H9 (cell line): Measurements from ENCODE around the gene EFCAB12. TPM values are rescaled to one million over a fixed set of nuclear protein-coding genes. Genes with fewer than 3 reads are reported as not detected.
A peak's percentile ranks its signal among the peaks of the same experiment; 100 is the strongest.

Experiments
- DNase-seq: peaks from one replicate; pipeline ENCODE4 v3.0.0-alpha.2; 2017
- H2AFZ ChIP-seq: one replicate; pipeline ENCODE4 v1.6.1; 2013; ENCODE audit warnings: mild to moderate bottlenecking, low read length, control low read depth, moderate library complexity
- H2AK5ac ChIP-seq: 2 replicates; pipeline ENCODE4 v1.6.1; 2013; ENCODE audit warnings: low read length, control low read depth, mixed read lengths; ENCODE audit not compliant: insufficient read length
- H2BK120ac ChIP-seq: one replicate; pipeline ENCODE4 v1.6.1; 2013; ENCODE audit warnings: low read depth, mild to moderate bottlenecking, low read length, control low read depth, inconsistent platforms; ENCODE audit not compliant: poor library complexity, severe bottlenecking
- H2BK12ac ChIP-seq: 2 replicates; pipeline ENCODE4 v1.6.1; 2013; ENCODE audit warnings: low read length, control low read depth, mixed read lengths, low read depth; ENCODE audit not compliant: insufficient read length
- H2BK15ac ChIP-seq: 2 replicates; pipeline ENCODE4 v1.6.1; 2013; ENCODE audit warnings: low read depth, low read length, control low read depth
- H2BK20ac ChIP-seq: one replicate; pipeline ENCODE4 v1.6.1; 2013; ENCODE audit warnings: low read depth, mild to moderate bottlenecking, low read length, control low read depth, inconsistent platforms; ENCODE audit not compliant: poor library complexity, severe bottlenecking
- H2BK5ac ChIP-seq: 2 replicates; pipeline ENCODE4 v1.6.1; 2013; ENCODE audit warnings: low read length, control low read depth, mixed read lengths; ENCODE audit not compliant: insufficient read length
- H3K14ac ChIP-seq: 2 replicates; pipeline ENCODE4 v1.6.1; 2013; ENCODE audit warnings: low read length, control low read depth; ENCODE audit not compliant: insufficient read depth
- H3K18ac ChIP-seq: 2 replicates; pipeline ENCODE4 v1.6.1; 2013; ENCODE audit warnings: low read depth, mild to moderate bottlenecking, mixed read lengths, low read length, control low read depth; ENCODE audit not compliant: insufficient read length
- H3K23ac ChIP-seq: 2 replicates; pipeline ENCODE4 v1.6.1; 2013; ENCODE audit warnings: low read length, control low read depth, mixed read lengths, low read depth; ENCODE audit not compliant: insufficient read length
- H3K23me2 ChIP-seq: 2 replicates; pipeline ENCODE4 v1.6.1; 2013; ENCODE audit warnings: low read depth, mild to moderate bottlenecking, mixed read lengths, low read length, control low read depth; ENCODE audit not compliant: insufficient read length, poor library complexity, severe bottlenecking
- H3K27ac ChIP-seq: 2 replicates; pipeline ENCODE4 v1.5.1; 2013; ENCODE audit warnings: low read length, control low read depth, mixed read lengths, low read depth; ENCODE audit not compliant: insufficient read length
- H3K27me3 ChIP-seq: 2 replicates; pipeline ENCODE4 v1.6.1; 2013; ENCODE audit warnings: low read length, control low read depth, inconsistent platforms; ENCODE audit not compliant: insufficient read depth
- H3K4ac ChIP-seq: 2 replicates; pipeline ENCODE4 v1.6.1; 2013; ENCODE audit warnings: low read depth, mild to moderate bottlenecking, control low read depth, inconsistent platforms, low read length, moderate library complexity
- H3K4me1 ChIP-seq: 2 replicates; pipeline ENCODE4 v1.6.1; 2013; ENCODE audit warnings: low read length, control low read depth, inconsistent platforms; ENCODE audit not compliant: insufficient read depth
- H3K4me2 ChIP-seq: 2 replicates; pipeline ENCODE4 v1.6.1; 2013; ENCODE audit warnings: low read length, control low read depth, mixed read lengths; ENCODE audit not compliant: insufficient read length, insufficient read depth
- H3K56ac ChIP-seq: 2 replicates; pipeline ENCODE4 v1.6.1; 2013; ENCODE audit warnings: low read depth, mild to moderate bottlenecking, mixed read lengths, low read length, control low read depth; ENCODE audit not compliant: insufficient read length
- H3K79me1 ChIP-seq: 2 replicates; pipeline ENCODE4 v1.6.1; 2013; ENCODE audit warnings: low read depth, mild to moderate bottlenecking, moderate library complexity, low read length, control low read depth, inconsistent platforms; ENCODE audit not compliant: insufficient read depth, poor library complexity, severe bottlenecking
- H3K79me2 ChIP-seq: 2 replicates; pipeline ENCODE4 v1.6.1; 2013; ENCODE audit warnings: low read length, control low read depth, inconsistent platforms; ENCODE audit not compliant: insufficient read depth
- H3K9ac ChIP-seq: 2 replicates; pipeline ENCODE4 v1.6.1; 2013; ENCODE audit warnings: low read length, control low read depth, mixed read lengths; ENCODE audit not compliant: insufficient read length; ENCODE audit errors: extremely low read depth
- H3K9me3 ChIP-seq: one replicate; pipeline ENCODE4 v1.6.1; 2013; ENCODE audit warnings: low read depth, low read length, inconsistent platforms; ENCODE audit not compliant: control insufficient read depth
- H3T11ph ChIP-seq: one replicate; pipeline ENCODE4 v1.6.1; 2013; ENCODE audit warnings: mild to moderate bottlenecking, low read length, control low read depth, inconsistent platforms
- H4K20me1 ChIP-seq: one replicate; pipeline ENCODE4 v1.6.1; 2013; ENCODE audit not compliant: control insufficient read depth, insufficient read length, insufficient read depth
- H4K5ac ChIP-seq: 2 replicates; pipeline ENCODE4 v1.6.1; 2013; ENCODE audit warnings: low read depth, mild to moderate bottlenecking, mixed read lengths, low read length, control low read depth; ENCODE audit not compliant: insufficient read length
- H4K8ac ChIP-seq: replicated peaks from 2 replicates; pipeline ENCODE4 v1.6.1; 2013; ENCODE audit warnings: low read length, control low read depth, mixed read lengths, low read depth; ENCODE audit not compliant: insufficient read length
- H4K91ac ChIP-seq: 2 replicates; pipeline ENCODE4 v1.6.1; 2013; ENCODE audit warnings: low read depth, mild to moderate bottlenecking, moderate library complexity, mixed read lengths, low read length, control low read depth; ENCODE audit not compliant: insufficient read length
- H3K27ac Mint-ChIP-seq, 3 experiments: 2 replicates in 2 of 3; 3 replicates in 1 of 3; pipeline ENCODE4 v1.8.0; 2020 to 2021; ENCODE audit warnings: mixed read lengths in 3 of 3, mild to moderate bottlenecking in 1 of 3, moderate library complexity in 1 of 3
- H3K27me3 Mint-ChIP-seq: 2 replicates; pipeline ENCODE4 v1.8.0; 2021; ENCODE audit warnings: low read depth, mild to moderate bottlenecking, moderate library complexity, mixed read lengths
- H3K36me3 Mint-ChIP-seq, 3 experiments: 2 replicates in 2 of 3; 3 replicates in 1 of 3; pipeline ENCODE4 v1.8.0; 2020 to 2021; ENCODE audit warnings: low read depth in 3 of 3, mixed read lengths in 3 of 3; ENCODE audit not compliant: insufficient read depth in 1 of 3
- H3K4me1 Mint-ChIP-seq, 2 experiments: 2 replicates each; pipeline ENCODE4 v1.8.0; 2020; ENCODE audit warnings: mixed read lengths in 2 of 2
- H3K4me3 Mint-ChIP-seq, 2 experiments: 2 replicates in 1 of 2; 3 replicates in 1 of 2; pipeline ENCODE4 v1.8.0; 2020 to 2021; ENCODE audit warnings: mild to moderate bottlenecking in 2 of 2, mixed read lengths in 2 of 2, moderate library complexity in 1 of 2
- H3K9me3 Mint-ChIP-seq, 2 experiments: 2 replicates in 1 of 2; 3 replicates in 1 of 2; pipeline ENCODE4 v1.8.0; 2020; ENCODE audit warnings: mild to moderate bottlenecking in 2 of 2, mixed read lengths in 2 of 2, moderate library complexity in 1 of 2
- CTCF ChIP-seq: fragments of 200-600 bp; sonication (generic); conservative IDR thresholded peaks from 3 replicates; pipeline ENCODE4 v1.8.0; 2021; ENCODE audit warnings: antibody characterized with exemption, mild to moderate bottlenecking
- WGBS: extraction: QIAGEN DNeasy Blood & Tissue Kit; methylation state at CpG from one replicate; pipeline ENCODE4 v1.1.7; 2013; ENCODE audit warnings: missing lambda C conversion rate, low lambda C conversion rate, mixed read lengths; ENCODE audit not compliant: insufficient read length; ENCODE audit errors: extremely low coverage; 5-methylcytosine and 5-hydroxymethylcytosine counted together
- total RNA-seq: library from RNA; stranded (reverse); gene quantifications from 2 replicates; pipeline ENCODE4 v1.2.1, GENCODE V29; 2021

The EFCAB12 gene
- total RNA-seq, 1 experiment from 2014 or later = 0.28 TPM

GRCh38 chr3:129360171-129360611 lies 68.2 kb downstream of the EFCAB12 start:
- H3K4me1 Mint-ChIP-seq = peaks cover 13 to 26% of the 10 kb centered on the region in 2 experiments
- H3K9me3 Mint-ChIP-seq = peaks cover 14 to 20% of the 10 kb centered on the region in 2 experiments
- Histone ChIP-seq H2BK12ac (no peak overlapping the region), H3K23ac (no peak overlapping the region), H3K27ac (no peak overlapping the region), H2BK15ac (no peak overlapping the region), H2BK120ac (no peak overlapping the region), H4K5ac (no peak overlapping the region), H4K8ac (no peak overlapping the region), H2AFZ (no peak overlapping the region), H3K4me2 (no peak overlapping the region), H2BK20ac (no peak overlapping the region), H3K18ac (no peak overlapping the region), H3K9me3 (no peaks in the 10 kb centered on the region), H2AK5ac (no peak overlapping the region), H4K91ac (no peak overlapping the region), H3T11ph (no peak overlapping the region), H3K27me3 (no peaks in the 10 kb centered on the region), H4K20me1 (no peaks in the 10 kb centered on the region), H2BK5ac (no peak overlapping the region), H3K79me1 (no peaks in the 10 kb centered on the region), H3K4ac (no peak overlapping the region), H3K23me2 (no peaks in the 10 kb centered on the region), H3K14ac (no peak overlapping the region), H3K4me1 (no peaks in the 10 kb centered on the region; the same call in 1 of the 2 replicates), H3K56ac (no peak overlapping the region), H3K9ac (no peak overlapping the region), H3K79me2 (no peaks in the 10 kb centered on the region)
- peaks cover 8 to 10% (median 9%) of the 10 kb centered on the region in 3 experiments; a peak in 5 of 7 replicates for H3K36me3 Mint-ChIP-seq
- no CpG with 5 or more reads among the region's 10 CpGs for WGBS
- H3K27ac Mint-ChIP-seq = peak overlapping the region in 2 of 3 experiments; percentile 10 to 61; a peak in 2 of 7 replicates
- peaks cover 12% of the 10 kb centered on the region for H3K27me3 Mint-ChIP-seq
- no peak for DNase-seq
- TF ChIP-seq CTCF = no peak
- H3K4me3 Mint-ChIP-seq = no peak overlapping the region; a peak in 1 of 5 replicates
